Natural killer cell (primary cell): ENCODE measurements around the gene VTCN1. TPM values are rescaled to one million over a fixed set of nuclear protein-coding genes. Genes with fewer than 3 reads are reported as not detected.

Source experiments
- ATAC-seq, 3 donors: fragments of 150-1000 bp in 2 of 3; fragments of 200-7000 bp in 1 of 3; cut with Tn5 transposase; 1 replicate in 1 of 3; 2 replicates in 2 of 3; pipeline ENCODE4 v1.10.0; 2021; ENCODE audit warnings: mild to moderate bottlenecking in 2 of 3, moderate library complexity in 2 of 3
- DNase-seq, 2 donors: peaks; one replicate each; pipeline versions ENCODE4 v3.0.0 to v3.0.0-alpha.2; 2013 to 2021; ENCODE audit warnings: mixed read lengths in 1 of 2
- H3K27ac ChIP-seq: one replicate; pipeline ENCODE4 v1.5.1; 2013; ENCODE audit warnings: mild to moderate bottlenecking, low read length
- H3K27me3 ChIP-seq: one replicate; pipeline ENCODE4 v1.6.1; 2013; ENCODE audit warnings: low read length; ENCODE audit not compliant: control insufficient read depth, insufficient read depth
- H3K36me3 ChIP-seq: one replicate; pipeline ENCODE4 v1.6.1; 2013; ENCODE audit warnings: low read length; ENCODE audit not compliant: control insufficient read depth, insufficient read depth
- H3K4me1 ChIP-seq: one replicate; pipeline ENCODE4 v1.6.1; 2013; ENCODE audit warnings: low read length; ENCODE audit not compliant: control insufficient read depth, insufficient read depth
- H3K4me3 ChIP-seq: one replicate; pipeline ENCODE4 v1.5.1; 2013; ENCODE audit warnings: low read length
- H3K9me3 ChIP-seq: one replicate; pipeline ENCODE4 v1.6.1; 2013; ENCODE audit warnings: low read length; ENCODE audit not compliant: control insufficient read depth, insufficient read depth
- H3K27ac Mint-ChIP-seq, 2 donors: one replicate each; pipeline ENCODE4 v1.8.0; 2022; ENCODE audit warnings: mild to moderate bottlenecking in 2 of 2, mixed read lengths in 2 of 2, moderate library complexity in 1 of 2
- H3K27me3 Mint-ChIP-seq, 2 donors: one replicate each; pipeline ENCODE4 v1.8.0; 2022; ENCODE audit warnings: low read depth in 2 of 2, mixed read lengths in 2 of 2
- H3K36me3 Mint-ChIP-seq: one replicate; pipeline ENCODE4 v1.8.0; 2022; ENCODE audit warnings: mixed read lengths
- H3K4me1 Mint-ChIP-seq, 2 donors: one replicate each; pipeline ENCODE4 v1.8.0; 2022; ENCODE audit warnings: mixed read lengths in 2 of 2
- H3K4me3 Mint-ChIP-seq: one replicate; pipeline ENCODE4 v1.8.0; 2022; ENCODE audit warnings: mild to moderate bottlenecking, moderate library complexity, mixed read lengths
- H3K9me3 Mint-ChIP-seq, 2 donors: one replicate each; pipeline ENCODE4 v1.8.0; 2022; ENCODE audit warnings: mixed read lengths in 2 of 2
- WGBS: methylation state at CpG from one replicate; pipeline ENCODE4 v1.1.7; 2013; ENCODE audit warnings: missing lambda C conversion rate; ENCODE audit not compliant: insufficient coverage; 5-methylcytosine and 5-hydroxymethylcytosine counted together
- intact Hi-C: fragments of 100-400 bp; cut with micrococcal nuclease; formaldehyde crosslinking; loops from one replicate; pipeline ENCODE4 v1.14.2; 2022
- total RNA-seq, 4 donors: library from RNA; stranded (reverse); fragments of 120-200 nt in 1 of 4; gene quantifications; one replicate each; pipeline versions ENCODE4 v1.2.3 to v1.2.4, GENCODE V29; 2013 to 2022
- TF ChIP-seq, protein P1 (sequence below): fragments of 200-600 bp; IDR thresholded peaks from one replicate; pipeline ENCODE4 v1.8.0; 2022; ENCODE audit warnings: antibody characterized with exemption

The VTCN1 gene
- total RNA-seq, 3 donors from 2014 or later (not counting 1 experiment from before 2014, with no cell fraction given), result not detected

DNA sequence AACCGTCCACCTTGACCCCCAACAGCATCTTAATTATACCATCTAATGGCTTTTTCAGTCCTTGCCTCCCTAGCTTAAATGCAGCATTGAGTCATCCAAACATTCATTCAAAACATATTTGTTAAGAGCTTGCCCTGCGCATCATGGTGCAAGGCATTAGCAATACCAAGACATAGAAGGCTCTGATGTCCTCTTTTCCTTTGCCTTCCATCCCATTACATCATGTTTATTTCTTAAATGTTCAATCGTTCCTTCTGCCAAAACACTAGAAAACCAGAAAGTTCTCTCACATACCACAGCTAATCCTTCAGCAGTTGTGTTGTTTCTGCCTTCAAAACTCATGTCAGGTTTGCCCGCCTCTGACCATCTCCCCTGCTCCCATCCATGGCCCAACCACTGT is 29.8 kb upstream of the VTCN1 start:
- H3K27me3 Mint-ChIP-seq, result peaks cover 28 to 29% of the 10 kb centered on the region in 2 donors
- H3K9me3 Mint-ChIP-seq, result no peaks in the 10 kb centered on the region
- WGBS, result 93% methylated on average over 4 of the region's 4 CpGs
- ATAC-seq (no peak), DNase-seq (no peak)
- TF ChIP-seq, protein P1, sequence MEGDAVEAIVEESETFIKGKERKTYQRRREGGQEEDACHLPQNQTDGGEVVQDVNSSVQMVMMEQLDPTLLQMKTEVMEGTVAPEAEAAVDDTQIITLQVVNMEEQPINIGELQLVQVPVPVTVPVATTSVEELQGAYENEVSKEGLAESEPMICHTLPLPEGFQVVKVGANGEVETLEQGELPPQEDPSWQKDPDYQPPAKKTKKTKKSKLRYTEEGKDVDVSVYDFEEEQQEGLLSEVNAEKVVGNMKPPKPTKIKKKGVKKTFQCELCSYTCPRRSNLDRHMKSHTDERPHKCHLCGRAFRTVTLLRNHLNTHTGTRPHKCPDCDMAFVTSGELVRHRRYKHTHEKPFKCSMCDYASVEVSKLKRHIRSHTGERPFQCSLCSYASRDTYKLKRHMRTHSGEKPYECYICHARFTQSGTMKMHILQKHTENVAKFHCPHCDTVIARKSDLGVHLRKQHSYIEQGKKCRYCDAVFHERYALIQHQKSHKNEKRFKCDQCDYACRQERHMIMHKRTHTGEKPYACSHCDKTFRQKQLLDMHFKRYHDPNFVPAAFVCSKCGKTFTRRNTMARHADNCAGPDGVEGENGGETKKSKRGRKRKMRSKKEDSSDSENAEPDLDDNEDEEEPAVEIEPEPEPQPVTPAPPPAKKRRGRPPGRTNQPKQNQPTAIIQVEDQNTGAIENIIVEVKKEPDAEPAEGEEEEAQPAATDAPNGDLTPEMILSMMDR, result no peak
- H3K4me1 Mint-ChIP-seq, result no peaks in the 10 kb centered on the region
- no peak overlapping the region for H3K27ac Mint-ChIP-seq
- Histone ChIP-seq H3K4me3 (no peak overlapping the region), H3K4me1 (no peaks in the 10 kb centered on the region), H3K27ac (no peak overlapping the region), H3K36me3 (no peaks in the 10 kb centered on the region), H3K27me3 (peaks cover 4% of the 10 kb centered on the region), H3K9me3 (no peaks in the 10 kb centered on the region)
- no peaks in the 10 kb centered on the region for H3K36me3 Mint-ChIP-seq
- intact Hi-C loops, result no loop called here
- no peak overlapping the region for H3K4me3 Mint-ChIP-seq

- H3K27ac Mint-ChIP-seq, result no peak overlapping the region
- Histone ChIP-seq H3K27ac (no peak overlapping the region), H3K4me3 (no peak overlapping the region), H3K4me1 (no peaks in the 10 kb centered on the region), H3K27me3 (peaks cover 2% of the 10 kb centered on the region), H3K36me3 (no peaks in the 10 kb centered on the region), H3K9me3 (no peaks in the 10 kb centered on the region)
- peaks cover 18 to 28% of the 10 kb centered on the region in 2 donors for H3K27me3 Mint-ChIP-seq
- TF ChIP-seq, protein P1, result no peak
- DNase-seq (no peak), ATAC-seq (no peak)
- H3K36me3 Mint-ChIP-seq, result no peaks in the 10 kb centered on the region
- no peaks in the 10 kb centered on the region for H3K9me3 Mint-ChIP-seq
- H3K4me3 Mint-ChIP-seq, result no peak overlapping the region
- no peaks in the 10 kb centered on the region for H3K4me1 Mint-ChIP-seq
- intact Hi-C loops, result no loop called here
Measured at GRCh38 chr1:117239467-117239866, 28.7 kb upstream of the VTCN1 start.

DNA sequence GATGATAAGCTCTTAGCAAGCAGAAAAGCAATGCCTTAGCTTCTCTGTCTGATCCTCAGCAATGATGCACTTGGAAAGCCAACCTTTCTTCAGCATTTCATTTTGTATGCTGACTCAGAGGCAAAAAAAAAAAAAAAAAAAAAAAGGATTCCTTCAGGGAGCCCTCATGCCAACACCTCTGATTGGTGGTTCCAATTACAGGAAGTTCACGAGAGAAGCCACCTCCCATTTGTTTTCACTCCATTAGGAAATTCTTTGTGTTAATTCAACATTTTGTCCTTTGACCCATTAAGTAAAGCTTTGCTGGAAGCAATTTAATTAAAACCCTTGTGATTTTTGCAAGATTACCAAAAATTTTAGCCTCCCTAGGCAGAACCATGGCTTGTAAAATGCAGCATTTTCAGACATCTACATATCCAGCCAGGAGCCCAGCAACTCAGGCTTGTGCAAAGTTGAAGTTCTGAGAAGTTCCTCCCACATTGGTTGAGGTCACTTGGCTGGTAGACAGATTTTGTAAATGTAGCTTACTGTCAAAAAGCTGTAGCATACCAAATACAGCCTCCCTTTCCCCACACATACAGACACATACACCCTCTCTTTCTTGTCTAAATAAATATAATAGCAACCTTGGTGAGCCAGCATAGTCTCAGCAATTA is 27.1 kb upstream of the VTCN1 start:
- H3K9me3 Mint-ChIP-seq, result no peaks in the 10 kb centered on the region
- no peaks in the 10 kb centered on the region for H3K4me1 ChIP-seq
- TF ChIP-seq, protein P1, result no peak
- H3K4me1 Mint-ChIP-seq, result no peaks in the 10 kb centered on the region
- H3K4me3 Mint-ChIP-seq, result no peak overlapping the region
- no peaks in the 10 kb centered on the region for H3K36me3 ChIP-seq
- intact Hi-C loops, result no loop called here
- no peaks in the 10 kb centered on the region for H3K27me3 ChIP-seq
- H3K36me3 Mint-ChIP-seq, result no peaks in the 10 kb centered on the region
- no peak overlapping the region for H3K27ac Mint-ChIP-seq
- DNase-seq (no peak), ATAC-seq (no peak)
- no peak overlapping the region for H3K4me3 ChIP-seq
- no peak overlapping the region for H3K27ac ChIP-seq
- H3K9me3 ChIP-seq, result no peaks in the 10 kb centered on the region
- 80% methylated on average over 1 of the region's 1 CpG for WGBS
- H3K27me3 Mint-ChIP-seq, result peaks cover 16 to 23% of the 10 kb centered on the region in 2 donors

- intact Hi-C loops, result no loop called here
- Mint-ChIP-seq H3K27ac (no peak overlapping the region), H3K4me3 (no peak overlapping the region), H3K9me3 (no peaks in the 10 kb centered on the region), H3K27me3 (peaks cover 9 to 16% of the 10 kb centered on the region in 2 donors), H3K4me1 (no peaks in the 10 kb centered on the region), H3K36me3 (no peaks in the 10 kb centered on the region)
- H3K27me3 ChIP-seq, result no peaks in the 10 kb centered on the region
- TF ChIP-seq, protein P1, result no peak
- DNase-seq (no peak), ATAC-seq (no peak)
- H3K27ac ChIP-seq, result no peak overlapping the region
- no peaks in the 10 kb centered on the region for H3K9me3 ChIP-seq
- H3K4me1 ChIP-seq, result no peaks in the 10 kb centered on the region
- 79% methylated on average over 2 of the region's 2 CpGs for WGBS
- no peaks in the 10 kb centered on the region for H3K36me3 ChIP-seq
- H3K4me3 ChIP-seq, result no peak overlapping the region
Measured at GRCh38 chr1:117235863-117236465, 25.2 kb upstream of the VTCN1 start.
